ENCODE measurements around the gene AURKAIP1. TPM values are rescaled to one million over a fixed set of nuclear protein-coding genes. Genes with fewer than 3 reads are reported as not detected.
A peak's percentile ranks its signal among the peaks of the same experiment; 100 is the strongest.

Gene AURKAIP1
- total and polyA plus RNA-seq, 9 of the 15 experiments (the other 6 are each of a cell fraction or from before 2014, with no cell fraction given), result 7.8 to 478 (median 92.0) TPM

DNA sequence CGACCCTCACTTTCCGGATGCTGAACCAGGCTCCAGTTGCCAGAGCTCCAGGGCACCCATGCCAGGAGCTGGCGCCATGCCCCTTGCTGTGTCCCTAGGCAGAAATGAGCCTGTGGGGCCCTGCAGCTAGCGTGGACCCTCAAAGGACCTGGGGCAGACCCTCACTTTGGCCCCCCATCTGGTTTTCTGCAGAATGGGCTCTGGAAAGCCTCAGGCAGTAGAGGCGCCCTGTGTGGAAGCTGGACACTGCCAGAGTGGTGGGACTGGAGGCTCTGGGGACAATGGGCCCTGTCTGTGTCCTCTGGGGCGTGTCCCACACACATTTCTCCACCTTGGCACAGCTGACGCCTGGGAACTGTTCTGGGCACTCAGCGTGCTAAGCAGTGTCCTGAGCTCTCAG lies 6.3 kb upstream of the AURKAIP1 start:
- intact Hi-C loops (cut with micrococcal nuclease) (no loop called here), in situ Hi-C loops (cut with MboI) (no loop called here)
- no peak for FAIRE-seq
- BruUV-seq (replicated peaks), result no TSS peak
- H3K4me2 ChIP-seq (ENCODE audit: insufficient read depth, low read length), result no peak overlapping the region
- POLR2A ChIA-PET, result interaction anchor here (0.9 kb wide), 1 partner anchor 9 kb away, joined by 3 read pairs; no protein-coding TSS in a partner anchor
- CTCF ChIA-PET (ENCODE audit: low intra/inter-chr PET ratio), result no interaction called here
- peaks cover 14% of the 10 kb centered on the region for H3K36me3 ChIP-seq (ENCODE audit: control insufficient read depth, insufficient read depth, low read length)
- no peak overlapping the region for H2AFZ ChIP-seq (ENCODE audit: low read depth, low read length)
- H3K79me2 ChIP-seq (ENCODE audit: control insufficient read depth, insufficient read depth, low read length), result no peaks in the 10 kb centered on the region; the same call in 2 of the 3 replicates
- 80% methylated on average over 8 of the region's 8 CpGs for WGBS (ENCODE audit: insufficient coverage, low coverage, missing lambda C conversion rate)
- ATAC-seq, result no peak
- H4K20me1 ChIP-seq (replicated peaks; ENCODE audit: control insufficient read depth, insufficient read depth, low read length), result no peaks in the 10 kb centered on the region
- H3K9ac ChIP-seq (ENCODE audit: insufficient read depth in 1 of 2, low read depth in 2 of 2, low read length in 2 of 2), result peak overlapping the region in 1 of 2 experiments; percentile 79; a peak in 2 of 4 replicates
- H3K27ac ChIP-seq (ENCODE audit: extremely low read depth, low read depth, low read length), result no peak overlapping the region
- H3K4me3 ChIP-seq, result no peak overlapping the region
- no peaks in the 10 kb centered on the region for H3K9me1 ChIP-seq (ENCODE audit: control insufficient read depth, insufficient read depth, low read length)
- no peaks in the 10 kb centered on the region for H3K27me3 ChIP-seq (ENCODE audit: control insufficient read depth in 2 of 2, insufficient read depth in 2 of 2, low read length in 2 of 2)
- no peak for DNase-seq (ENCODE audit: extremely low read depth in 1 of 4, low spot score in 3 of 4)
- peaks cover 2% of the 10 kb centered on the region; the same call in 1 of the 2 replicates for H3K9me3 ChIP-seq (replicated peaks; ENCODE audit: control insufficient read depth, insufficient read depth, low read depth, low read length)
- H3K4me1 ChIP-seq (replicated peaks in 1 of 2; ENCODE audit: control insufficient read depth in 2 of 2, insufficient read depth in 2 of 2, low read length in 2 of 2), result peaks cover 4 to 27% of the 10 kb centered on the region in 2 experiments; a peak in 3 of 5 replicates
- TF ChIP-seq U2AF1 (optimal IDR thresholded peaks at IDR 0.05; ENCODE audit: low read depth, low read length), result no peak
- TF ChIP-seq SP1 (CRISPR knock-in tag; IDR thresholded peaks at IDR 0.05), result no peak
- no peak for TF ChIP-seq SMARCA5 (IDR thresholded peaks at IDR 0.05)
- TF ChIP-seq, protein P1, sequence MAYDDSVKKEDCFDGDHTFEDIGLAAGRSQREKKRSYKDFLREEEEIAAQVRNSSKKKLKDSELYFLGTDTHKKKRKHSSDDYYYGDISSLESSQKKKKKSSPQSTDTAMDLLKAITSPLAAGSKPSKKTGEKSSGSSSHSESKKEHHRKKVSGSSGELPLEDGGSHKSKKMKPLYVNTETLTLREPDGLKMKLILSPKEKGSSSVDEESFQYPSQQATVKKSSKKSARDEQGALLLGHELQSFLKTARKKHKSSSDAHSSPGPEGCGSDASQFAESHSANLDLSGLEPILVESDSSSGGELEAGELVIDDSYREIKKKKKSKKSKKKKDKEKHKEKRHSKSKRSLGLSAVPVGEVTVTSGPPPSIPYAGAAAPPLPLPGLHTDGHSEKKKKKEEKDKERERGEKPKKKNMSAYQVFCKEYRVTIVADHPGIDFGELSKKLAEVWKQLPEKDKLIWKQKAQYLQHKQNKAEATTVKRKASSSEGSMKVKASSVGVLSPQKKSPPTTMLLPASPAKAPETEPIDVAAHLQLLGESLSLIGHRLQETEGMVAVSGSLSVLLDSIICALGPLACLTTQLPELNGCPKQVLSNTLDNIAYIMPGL (CRISPR knock-in tag; IDR thresholded peaks at IDR 0.05), result no peak
- TF ChIP-seq, protein P2, sequence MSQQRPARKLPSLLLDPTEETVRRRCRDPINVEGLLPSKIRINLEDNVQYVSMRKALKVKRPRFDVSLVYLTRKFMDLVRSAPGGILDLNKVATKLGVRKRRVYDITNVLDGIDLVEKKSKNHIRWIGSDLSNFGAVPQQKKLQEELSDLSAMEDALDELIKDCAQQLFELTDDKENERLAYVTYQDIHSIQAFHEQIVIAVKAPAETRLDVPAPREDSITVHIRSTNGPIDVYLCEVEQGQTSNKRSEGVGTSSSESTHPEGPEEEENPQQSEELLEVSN (IDR thresholded peaks at IDR 0.05; ENCODE audit: borderline replicate concordance in 1 of 2, extremely low read depth in 1 of 2, insufficient read depth in 1 of 2, insufficient read length in 1 of 2, low read depth in 1 of 2, low read length in 1 of 2, poor library complexity in 1 of 2, severe bottlenecking in 1 of 2), result no peak
- TF ChIP-seq, protein P3, sequence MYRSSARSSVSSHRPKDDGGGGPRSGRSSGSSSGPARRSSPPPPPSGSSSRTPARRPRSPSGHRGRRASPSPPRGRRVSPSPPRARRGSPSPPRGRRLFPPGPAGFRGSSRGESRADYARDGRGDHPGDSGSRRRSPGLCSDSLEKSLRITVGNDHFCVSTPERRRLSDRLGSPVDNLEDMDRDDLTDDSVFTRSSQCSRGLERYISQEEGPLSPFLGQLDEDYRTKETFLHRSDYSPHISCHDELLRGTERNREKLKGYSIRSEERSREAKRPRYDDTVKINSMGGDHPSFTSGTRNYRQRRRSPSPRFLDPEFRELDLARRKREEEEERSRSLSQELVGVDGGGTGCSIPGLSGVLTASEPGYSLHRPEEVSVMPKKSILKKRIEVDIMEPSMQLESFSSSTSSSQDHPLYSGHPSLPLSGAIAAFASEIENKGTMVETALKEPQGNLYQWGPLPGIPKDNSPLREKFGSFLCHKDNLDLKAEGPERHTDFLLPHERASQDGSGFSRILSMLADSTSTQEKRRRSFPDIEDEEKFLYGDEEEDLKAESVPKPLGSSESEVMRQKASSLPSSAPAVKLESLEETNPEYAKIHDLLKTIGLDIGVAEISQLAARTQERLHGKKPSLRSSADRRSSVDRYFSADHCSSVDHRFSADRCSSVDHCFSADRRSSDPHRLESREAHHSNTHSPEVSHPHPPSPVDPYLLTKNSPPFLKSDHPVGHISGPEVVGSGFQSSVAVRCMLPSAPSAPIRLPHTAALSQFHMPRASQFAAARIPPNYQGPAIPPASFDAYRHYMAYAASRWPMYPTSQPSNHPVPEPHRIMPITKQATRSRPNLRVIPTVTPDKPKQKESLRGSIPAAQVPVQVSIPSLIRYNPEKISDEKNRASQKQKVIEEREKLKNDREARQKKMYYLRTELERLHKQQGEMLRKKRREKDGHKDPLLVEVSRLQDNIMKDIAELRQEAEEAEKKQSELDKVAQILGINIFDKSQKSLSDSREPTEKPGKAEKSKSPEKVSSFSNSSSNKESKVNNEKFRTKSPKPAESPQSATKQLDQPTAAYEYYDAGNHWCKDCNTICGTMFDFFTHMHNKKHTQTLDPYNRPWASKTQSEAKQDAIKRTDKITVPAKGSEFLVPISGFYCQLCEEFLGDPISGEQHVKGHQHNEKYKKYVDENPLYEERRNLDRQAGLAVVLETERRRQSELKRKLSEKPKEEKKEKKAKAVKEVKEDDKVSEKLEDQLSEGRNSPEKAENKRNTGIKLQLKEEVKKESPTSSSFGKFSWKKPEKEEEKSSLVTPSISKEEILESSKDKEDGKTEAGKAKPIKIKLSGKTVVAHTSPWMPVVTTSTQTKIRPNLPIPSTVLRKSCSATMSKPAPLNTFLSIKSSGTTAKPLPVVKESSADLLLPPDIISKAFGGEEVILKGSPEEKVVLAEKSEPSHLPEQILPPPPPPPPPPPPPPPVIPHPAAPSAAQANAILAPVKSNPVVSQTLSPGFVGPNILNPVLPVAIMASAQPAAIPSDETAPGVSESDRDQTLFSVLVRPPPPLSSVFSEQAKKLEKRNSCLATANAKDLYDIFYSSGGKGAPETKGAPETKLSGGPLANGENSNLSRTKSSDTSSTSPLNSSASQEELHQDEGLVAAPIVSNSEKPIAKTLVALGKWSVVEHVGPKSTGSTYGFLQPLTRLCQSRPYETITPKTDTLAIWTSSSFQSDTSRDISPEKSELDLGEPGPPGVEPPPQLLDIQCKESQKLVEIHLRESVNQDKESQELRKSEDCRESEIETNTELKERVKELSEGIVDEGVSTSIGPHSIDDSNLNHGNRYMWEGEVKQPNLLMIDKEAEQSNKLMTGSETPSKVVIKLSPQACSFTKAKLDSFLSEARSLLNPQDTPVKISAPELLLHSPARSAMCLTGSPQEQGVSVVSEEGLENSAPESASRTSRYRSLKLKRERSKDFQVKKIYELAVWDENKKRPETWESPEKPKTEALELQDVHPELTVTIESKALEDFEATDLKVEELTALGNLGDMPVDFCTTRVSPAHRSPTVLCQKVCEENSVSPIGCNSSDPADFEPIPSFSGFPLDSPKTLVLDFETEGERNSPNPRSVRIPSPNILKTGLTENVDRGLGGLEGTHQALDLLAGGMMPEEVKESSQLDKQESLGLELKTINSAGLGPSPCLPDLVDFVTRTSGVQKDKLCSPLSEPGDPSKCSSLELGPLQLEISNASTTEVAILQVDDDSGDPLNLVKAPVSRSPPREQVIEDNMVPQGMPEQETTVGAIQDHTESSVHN (IDR thresholded peaks at IDR 0.05; ENCODE audit: borderline replicate concordance in 1 of 2, low read depth in 1 of 2), result no peak
- no peak for TF ChIP-seq PPARD (CRISPR knock-in tag; IDR thresholded peaks at IDR 0.05)

All from K562 (cell line).